HFFc6 (cell line): ENCODE measurements around the gene NPAS3. TPM values are rescaled to one million over a fixed set of nuclear protein-coding genes. Genes with fewer than 3 reads are reported as not detected.

Experiments
- DNase-seq: peaks from one replicate; pipeline ENCODE4 v3.0.0-alpha.2; 2018
- H3K27ac Mint-ChIP-seq: 2 replicates; pipeline ENCODE4 v1.8.0; 2020; ENCODE audit warnings: mild to moderate bottlenecking, mixed read lengths
- H3K27me3 Mint-ChIP-seq: 2 replicates; pipeline ENCODE4 v1.8.0; 2021; ENCODE audit warnings: mild to moderate bottlenecking, moderate library complexity, mixed read lengths; ENCODE audit not compliant: insufficient read depth
- H3K36me3 Mint-ChIP-seq: 2 replicates; pipeline ENCODE4 v1.8.0; 2021; ENCODE audit warnings: low read depth, mixed read lengths
- H3K4me1 Mint-ChIP-seq: 2 replicates; pipeline ENCODE4 v1.8.0; 2020; ENCODE audit warnings: low read depth, mixed read lengths
- H3K4me3 Mint-ChIP-seq: 2 replicates; pipeline ENCODE4 v1.8.0; 2020; ENCODE audit warnings: mild to moderate bottlenecking, moderate library complexity, mixed read lengths
- H3K9me3 Mint-ChIP-seq: 2 replicates; pipeline ENCODE4 v1.8.0; 2020; ENCODE audit warnings: mild to moderate bottlenecking, mixed read lengths
- total RNA-seq, 6 experiments: library from RNA; stranded (reverse); fragmentation: NEBNext Ultra II Directional; extraction: Animal tissue kit (Norgen Biotek cat#: 25700); gene quantifications; 2 replicates in 1 of 6; 3 replicates in 5 of 6; pipeline ENCODE4 v1.2.3, GENCODE V29; 2021
- TF ChIP-seq, protein P1 (sequence below): fragments of 200-600 bp; sonication (generic); IDR thresholded peaks from 2 replicates; pipeline ENCODE4 v1.5.0; 2021; ENCODE audit warnings: antibody characterized with exemption, mild to moderate bottlenecking

NPAS3 gene
- total RNA-seq, 6 experiments from 2014 or later = not detected

GRCh38 chr14:33525626-33526025 is 586.9 kb downstream of the NPAS3 start:
- Mint-ChIP-seq H3K36me3 (no peaks in the 10 kb centered on the region), H3K27ac (no peak overlapping the region), H3K4me3 (no peak overlapping the region), H3K27me3 (peaks cover under 1% of the 10 kb centered on the region; the same call in 1 of the 2 replicates), H3K9me3 (peaks cover 6% of the 10 kb centered on the region; the same call in 1 of the 2 replicates), H3K4me1 (peaks cover 11% of the 10 kb centered on the region; the same call in 1 of the 2 replicates)
- TF ChIP-seq, protein P1, sequence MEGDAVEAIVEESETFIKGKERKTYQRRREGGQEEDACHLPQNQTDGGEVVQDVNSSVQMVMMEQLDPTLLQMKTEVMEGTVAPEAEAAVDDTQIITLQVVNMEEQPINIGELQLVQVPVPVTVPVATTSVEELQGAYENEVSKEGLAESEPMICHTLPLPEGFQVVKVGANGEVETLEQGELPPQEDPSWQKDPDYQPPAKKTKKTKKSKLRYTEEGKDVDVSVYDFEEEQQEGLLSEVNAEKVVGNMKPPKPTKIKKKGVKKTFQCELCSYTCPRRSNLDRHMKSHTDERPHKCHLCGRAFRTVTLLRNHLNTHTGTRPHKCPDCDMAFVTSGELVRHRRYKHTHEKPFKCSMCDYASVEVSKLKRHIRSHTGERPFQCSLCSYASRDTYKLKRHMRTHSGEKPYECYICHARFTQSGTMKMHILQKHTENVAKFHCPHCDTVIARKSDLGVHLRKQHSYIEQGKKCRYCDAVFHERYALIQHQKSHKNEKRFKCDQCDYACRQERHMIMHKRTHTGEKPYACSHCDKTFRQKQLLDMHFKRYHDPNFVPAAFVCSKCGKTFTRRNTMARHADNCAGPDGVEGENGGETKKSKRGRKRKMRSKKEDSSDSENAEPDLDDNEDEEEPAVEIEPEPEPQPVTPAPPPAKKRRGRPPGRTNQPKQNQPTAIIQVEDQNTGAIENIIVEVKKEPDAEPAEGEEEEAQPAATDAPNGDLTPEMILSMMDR = no peak
- no peak for DNase-seq

GRCh38 chr14:33527023-33527634 is 588.5 kb downstream of the NPAS3 start:
- TF ChIP-seq, protein P1 = no peak

GRCh38 chr14:33528655-33529054 is 590.0 kb downstream of the NPAS3 start:
- H3K36me3 Mint-ChIP-seq = no peaks in the 10 kb centered on the region
- H3K27me3 Mint-ChIP-seq = peaks cover 5% of the 10 kb centered on the region
- H3K27ac Mint-ChIP-seq = no peak overlapping the region
- peaks cover 6% of the 10 kb centered on the region; the same call in 1 of the 2 replicates for H3K9me3 Mint-ChIP-seq
- no peak for DNase-seq
- H3K4me3 Mint-ChIP-seq = no peak overlapping the region
- TF ChIP-seq, protein P1 = no peak
- peaks cover 5% of the 10 kb centered on the region; the same call in 1 of the 2 replicates for H3K4me1 Mint-ChIP-seq

More at GRCh38 chr14:33527023-33527634, 588.5 kb downstream of the NPAS3 start:
- H3K9me3 Mint-ChIP-seq = peaks cover 6% of the 10 kb centered on the region; the same call in 1 of the 2 replicates
- no peak for DNase-seq
- no peaks in the 10 kb centered on the region for H3K36me3 Mint-ChIP-seq
- no peak overlapping the region for H3K4me3 Mint-ChIP-seq
- no peak overlapping the region for H3K27ac Mint-ChIP-seq
- H3K4me1 Mint-ChIP-seq = peaks cover 11% of the 10 kb centered on the region; the same call in 1 of the 2 replicates
- H3K27me3 Mint-ChIP-seq = peaks cover 5% of the 10 kb centered on the region

DNA sequence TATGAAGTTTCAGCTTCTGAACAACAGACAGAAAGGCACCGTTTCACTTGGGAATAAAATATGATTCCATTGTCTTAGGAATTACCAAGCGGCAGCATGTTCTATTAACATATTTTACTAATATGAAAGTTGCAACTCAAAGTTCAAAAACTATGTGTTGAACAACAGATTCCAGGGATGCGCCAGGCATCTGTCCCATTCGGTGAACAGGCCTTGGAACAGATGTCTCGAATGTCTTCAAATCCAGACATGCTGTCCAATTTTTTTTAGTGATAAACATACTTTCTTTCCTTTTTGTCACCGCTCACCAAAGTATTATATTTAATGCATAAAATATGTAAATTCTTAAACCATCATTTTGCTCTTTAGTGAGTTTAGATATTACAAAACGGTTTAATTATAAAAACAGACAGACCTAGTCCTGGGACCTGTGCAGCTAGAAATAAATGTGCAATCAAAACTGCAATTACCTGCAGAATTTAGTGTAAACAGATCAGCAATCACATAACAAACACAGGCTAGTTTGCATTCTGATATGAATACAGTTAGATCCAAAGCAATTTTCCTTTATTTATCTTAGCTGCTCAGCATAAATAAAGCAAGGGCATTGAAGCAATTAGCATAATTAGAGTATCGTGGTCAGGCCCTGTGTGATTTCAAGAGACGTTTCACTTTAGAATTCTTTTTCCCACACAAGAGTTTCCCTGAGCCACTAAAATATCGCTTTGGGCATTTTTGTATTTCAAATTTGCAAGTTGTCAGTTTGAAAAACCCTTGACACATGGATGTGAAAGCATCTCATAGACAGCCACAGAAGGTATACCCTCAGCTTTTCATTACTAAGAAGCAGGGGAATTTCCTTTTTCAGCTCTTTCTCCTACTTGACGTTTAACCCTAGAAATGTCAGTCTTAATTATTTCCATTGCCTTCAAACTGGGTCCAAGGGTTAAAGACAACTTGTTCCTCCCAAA is 591.4 kb downstream of the NPAS3 start:
- TF ChIP-seq, protein P1 = no peak
- peaks cover 5% of the 10 kb centered on the region; the same call in 1 of the 2 replicates for H3K4me1 Mint-ChIP-seq
- H3K27me3 Mint-ChIP-seq = peaks cover 9% of the 10 kb centered on the region
- peaks cover 6% of the 10 kb centered on the region; the same call in 1 of the 2 replicates for H3K9me3 Mint-ChIP-seq
- no peak for DNase-seq
- H3K4me3 Mint-ChIP-seq = no peak overlapping the region
- H3K27ac Mint-ChIP-seq = no peak overlapping the region
- no peaks in the 10 kb centered on the region for H3K36me3 Mint-ChIP-seq

DNA sequence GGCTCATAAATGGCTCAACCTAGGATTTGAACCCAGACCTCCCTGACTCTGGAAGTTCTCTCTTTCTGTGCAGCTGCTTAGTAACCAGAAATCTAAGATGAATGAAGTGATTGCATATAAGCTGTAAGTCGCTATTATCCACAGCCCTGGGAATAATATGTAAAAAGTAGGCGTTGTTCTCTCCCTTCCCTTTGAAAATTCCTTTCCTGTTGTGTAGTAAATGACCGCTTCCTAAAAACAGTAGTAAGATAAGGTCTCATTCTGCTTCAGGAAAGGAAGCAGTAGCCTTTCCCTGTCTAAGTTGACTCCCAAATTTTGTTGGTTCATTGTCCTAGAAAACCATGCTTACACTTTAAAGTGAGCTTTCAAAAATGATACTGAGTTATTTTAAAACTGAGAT is 593.9 kb downstream of the NPAS3 start:
- peaks cover 6% of the 10 kb centered on the region; the same call in 1 of the 2 replicates for H3K9me3 Mint-ChIP-seq
- no peaks in the 10 kb centered on the region for H3K36me3 Mint-ChIP-seq
- H3K4me3 Mint-ChIP-seq = no peak overlapping the region
- no peaks in the 10 kb centered on the region for H3K4me1 Mint-ChIP-seq
- TF ChIP-seq, protein P1 = no peak
- peaks cover 12% of the 10 kb centered on the region for H3K27me3 Mint-ChIP-seq
- no peak for DNase-seq
- H3K27ac Mint-ChIP-seq = no peak overlapping the region
